Neural progenitor cell (in vitro differentiated cells): Measurements from ENCODE around the gene GNAQ. TPM values are rescaled to one million over a fixed set of nuclear protein-coding genes. Genes with fewer than 3 reads are reported as not detected.

Source experiments
- DNase-seq: peaks from one replicate; pipeline ENCODE4 v3.0.0-alpha.2; 2016; ENCODE audit warnings: low spot score
- H2AFZ ChIP-seq: fragments of 200-600 bp; sonication (generic); replicated peaks from 2 replicates; pipeline ENCODE4 v1.6.1; 2016; ENCODE audit warnings: antibody characterized with exemption
- H3F3A ChIP-seq: fragments of 200-600 bp; sonication (generic); 2 replicates; pipeline ENCODE4 v1.6.1; 2016; ENCODE audit warnings: antibody characterized with exemption, low read depth
- H3K27ac ChIP-seq: fragments of 200-600 bp; sonication (generic); 2 replicates; pipeline ENCODE4 v1.5.1; 2016; ENCODE audit warnings: mild to moderate bottlenecking
- H3K27me3 ChIP-seq: fragments of 200-600 bp; sonication (generic); 2 replicates; pipeline ENCODE4 v1.6.1; 2016; ENCODE audit warnings: mild to moderate bottlenecking, moderate library complexity
- H3K36me3 ChIP-seq: fragments of 200-600 bp; sonication (generic); 2 replicates; pipeline ENCODE4 v1.5.1; 2016
- H3K4me1 ChIP-seq: fragments of 200-600 bp; sonication (generic); 2 replicates; pipeline ENCODE4 v1.6.1; 2016; ENCODE audit warnings: mixed run types
- H3K4me2 ChIP-seq: fragments of 200-600 bp; sonication (generic); 2 replicates; pipeline ENCODE4 v1.6.1; 2016
- H3K4me3 ChIP-seq: fragments of 200-600 bp; sonication (generic); 2 replicates; pipeline ENCODE4 v1.5.1; 2016
- H3K79me2 ChIP-seq: fragments of 200-600 bp; sonication (generic); 2 replicates; pipeline ENCODE4 v1.6.1; 2016; ENCODE audit warnings: low read depth
- H3K9ac ChIP-seq: fragments of 200-600 bp; sonication (generic); 2 replicates; pipeline ENCODE4 v1.6.1; 2016
- H3K9me3 ChIP-seq: fragments of 200-600 bp; sonication (generic); 2 replicates; pipeline ENCODE4 v1.5.1; 2016; ENCODE audit warnings: low read depth
- H4K20me1 ChIP-seq: fragments of 200-600 bp; sonication (generic); 2 replicates; pipeline ENCODE4 v1.6.1; 2016; ENCODE audit warnings: low read depth
- H3K27ac Mint-ChIP-seq: 3 replicates; pipeline ENCODE4 v1.8.0; 2021; ENCODE audit warnings: mixed read lengths
- H3K27me3 Mint-ChIP-seq: 2 replicates; pipeline ENCODE4 v1.8.0; 2022; ENCODE audit warnings: low read depth, mild to moderate bottlenecking, inconsistent platforms, moderate library complexity, mixed read lengths; ENCODE audit not compliant: insufficient read depth
- H3K36me3 Mint-ChIP-seq: 3 replicates; pipeline ENCODE4 v1.8.0; 2021; ENCODE audit warnings: mixed read lengths
- H3K4me1 Mint-ChIP-seq: 3 replicates; pipeline ENCODE4 v1.8.0; 2021; ENCODE audit warnings: mixed read lengths
- H3K4me3 Mint-ChIP-seq: 3 replicates; pipeline ENCODE4 v1.8.0; 2021; ENCODE audit warnings: mild to moderate bottlenecking, moderate library complexity, mixed read lengths
- H3K9me3 Mint-ChIP-seq: 3 replicates; pipeline ENCODE4 v1.8.0; 2020; ENCODE audit warnings: mixed read lengths
- CTCF ChIP-seq: fragments of 200-600 bp; sonication (generic); IDR thresholded peaks from 2 replicates; pipeline ENCODE4 v1.5.1; 2017; ENCODE audit warnings: antibody characterized with exemption, mild to moderate bottlenecking
- EZH2 ChIP-seq: fragments of 200-600 bp; sonication (generic); IDR thresholded peaks from 2 replicates; pipeline ENCODE4 v1.6.1; 2017; ENCODE audit warnings: antibody characterized with exemption, mild to moderate bottlenecking, moderate library complexity
- EZH2phosphoT487 ChIP-seq: fragments of 200-600 bp; sonication (generic); IDR thresholded peaks from 2 replicates; pipeline ENCODE4 v1.6.1; 2017; ENCODE audit warnings: antibody characterized with exemption
- total RNA-seq: library from RNA; depleted of rRNA; stranded (reverse); fragments of >200 nt; gene quantifications from 2 replicates; pipeline ENCODE4 v1.2.3, GENCODE V29; 2015; ENCODE audit warnings: low replicate concordance

GNAQ gene
- total RNA-seq, 1 donor from 2014 or later = 87.9 TPM

- no peak for TF ChIP-seq EZH2
- no peak for TF ChIP-seq CTCF
- TF ChIP-seq EZH2phosphoT487 = no peak
- peaks cover 22% of the 10 kb centered on the region for H3K79me2 ChIP-seq
- no peak overlapping the region for H3K9ac ChIP-seq
- Mint-ChIP-seq H3K4me3 (no peak overlapping the region), H3K27ac (no peak overlapping the region), H3K4me1 (peaks cover 5% of the 10 kb centered on the region), H3K9me3 (no peaks in the 10 kb centered on the region), H3K27me3 (no peaks in the 10 kb centered on the region), H3K36me3 (peaks cover 27% of the 10 kb centered on the region)
- no peak for DNase-seq
- no peaks in the 10 kb centered on the region for H3K27me3 ChIP-seq
- H3F3A ChIP-seq = no peaks in the 10 kb centered on the region
- H3K4me2 ChIP-seq = no peak overlapping the region
- H3K4me3 ChIP-seq = no peak overlapping the region
- H2AFZ ChIP-seq = no peak overlapping the region
- no peaks in the 10 kb centered on the region for H3K9me3 ChIP-seq
- H3K36me3 ChIP-seq = no peaks in the 10 kb centered on the region
- H3K4me1 ChIP-seq = no peaks in the 10 kb centered on the region
- H3K27ac ChIP-seq = no peak overlapping the region
- peaks cover 6% of the 10 kb centered on the region for H4K20me1 ChIP-seq
Observed at GRCh38 chr9:77899679-77900354, 131.8 kb downstream of the GNAQ start.

- Histone ChIP-seq H4K20me1 (peaks cover 6% of the 10 kb centered on the region), H3F3A (no peaks in the 10 kb centered on the region), H3K27ac (no peak overlapping the region), H3K4me2 (no peak overlapping the region), H3K4me1 (no peaks in the 10 kb centered on the region), H3K9ac (no peak overlapping the region), H3K4me3 (no peak overlapping the region), H3K9me3 (no peaks in the 10 kb centered on the region), H3K27me3 (no peaks in the 10 kb centered on the region), H3K36me3 (no peaks in the 10 kb centered on the region), H2AFZ (no peak overlapping the region), H3K79me2 (peaks cover 25% of the 10 kb centered on the region)
- Mint-ChIP-seq H3K9me3 (no peaks in the 10 kb centered on the region), H3K4me3 (no peak overlapping the region), H3K36me3 (peaks cover 27% of the 10 kb centered on the region), H3K27me3 (no peaks in the 10 kb centered on the region), H3K4me1 (peaks cover 5% of the 10 kb centered on the region), H3K27ac (no peak overlapping the region)
- TF ChIP-seq CTCF = no peak
- TF ChIP-seq EZH2 = no peak
- TF ChIP-seq EZH2phosphoT487 = no peak
- no peak for DNase-seq
Observed at GRCh38 chr9:77898864-77899263, 132.7 kb downstream of the GNAQ start.

GRCh38 chr9:77896938-77897667, 134.5 kb downstream of the GNAQ start:
- Mint-ChIP-seq H3K4me3 (no peak overlapping the region), H3K4me1 (peaks cover 18% of the 10 kb centered on the region), H3K27me3 (no peaks in the 10 kb centered on the region), H3K27ac (no peak overlapping the region), H3K9me3 (no peaks in the 10 kb centered on the region), H3K36me3 (peaks cover 22% of the 10 kb centered on the region)
- Histone ChIP-seq H3K27ac (no peak overlapping the region), H3K4me3 (no peak overlapping the region), H3K9ac (no peak overlapping the region), H2AFZ (no peak overlapping the region), H3F3A (no peaks in the 10 kb centered on the region), H3K4me2 (no peak overlapping the region), H4K20me1 (peaks cover 6% of the 10 kb centered on the region), H3K9me3 (no peaks in the 10 kb centered on the region), H3K36me3 (no peaks in the 10 kb centered on the region), H3K4me1 (peaks cover 6% of the 10 kb centered on the region), H3K27me3 (no peaks in the 10 kb centered on the region), H3K79me2 (peaks cover 25% of the 10 kb centered on the region)
- peak; percentile 9 for DNase-seq
- TF ChIP-seq CTCF (peak; percentile 37), EZH2phosphoT487 (no peak)
